ENCODE measurements around the gene ARPP21.
A peak's percentile ranks its signal among the peaks of the same experiment; 100 is the strongest.
"Not testable (repeated sequence)": the region's sequence is repeated elsewhere in the genome, so short reads cannot be mapped to it uniquely, and the experiment has no call there.

Gene ARPP21

DNA sequence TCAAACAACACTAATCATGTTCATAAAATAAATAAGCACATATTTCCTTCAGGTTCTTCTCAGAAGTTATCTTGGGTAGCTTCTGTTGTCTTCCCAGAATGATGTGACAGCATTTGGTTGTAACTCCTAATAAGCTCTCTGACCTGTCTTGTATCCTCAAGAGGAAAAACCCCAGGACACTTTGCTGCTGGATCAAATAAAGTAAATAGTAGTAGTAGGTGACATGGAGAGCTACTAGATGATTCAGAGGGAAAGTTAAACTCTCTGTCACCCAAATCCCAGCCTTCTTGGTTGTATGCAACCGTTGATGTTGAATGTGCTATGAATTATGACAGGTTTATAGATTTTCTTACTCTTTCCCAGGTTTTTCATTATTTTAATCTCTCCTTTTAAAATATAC, 143.0 kb downstream of the ARPP21 start:
- no peak for DNase-seq

DNA sequence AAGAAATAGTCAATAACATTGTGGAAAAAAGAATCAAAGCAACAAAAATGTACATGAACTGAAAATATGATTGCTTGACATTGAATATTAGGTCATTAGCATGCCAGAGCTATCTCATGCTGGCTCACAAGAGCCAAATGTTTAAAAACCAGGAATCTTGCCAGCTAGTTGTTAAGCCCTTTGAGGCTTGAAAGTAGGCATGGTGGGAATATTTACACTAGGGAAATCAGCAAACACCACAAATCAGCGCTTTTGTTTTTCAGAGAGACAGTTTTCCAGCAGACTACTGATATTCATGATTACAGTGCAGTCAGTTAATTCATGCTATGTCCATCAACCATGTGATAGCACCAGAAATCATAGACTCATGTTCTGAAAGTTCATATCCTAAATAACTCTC, 144.8 kb downstream of the ARPP21 start:
- DNase-seq: no peak

DNA sequence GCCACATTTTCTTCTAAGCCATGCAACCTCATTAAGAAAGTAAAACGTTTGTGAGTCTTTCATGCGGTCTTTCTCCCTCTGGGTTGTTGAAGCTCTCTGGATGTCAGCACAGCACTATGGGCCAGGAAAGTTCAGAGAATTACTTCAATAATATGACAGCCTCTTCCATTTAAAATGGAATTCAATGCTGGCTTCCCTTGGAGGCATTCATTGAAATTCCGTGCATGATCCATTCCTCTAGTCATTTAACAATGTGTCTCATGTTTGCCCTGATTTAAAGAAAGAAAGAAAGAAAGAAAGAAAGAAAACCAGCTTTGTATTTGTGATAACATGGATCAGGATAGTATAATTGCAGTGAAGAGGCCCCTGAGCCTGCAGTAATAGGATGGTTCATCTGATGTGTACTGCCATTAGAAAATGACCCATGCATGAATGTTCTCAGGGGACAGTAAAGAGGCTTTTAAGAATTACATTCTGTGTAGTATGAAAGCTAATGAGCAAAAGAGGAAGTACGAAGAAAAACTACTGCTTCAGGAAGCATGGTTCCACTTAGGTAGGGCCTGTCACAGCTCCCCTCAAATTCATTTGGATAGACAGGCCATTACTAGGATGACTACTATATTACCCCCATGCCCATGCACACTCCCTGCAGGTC, 146.0 kb downstream of the ARPP21 start:
- no peak for DNase-seq

DNA sequence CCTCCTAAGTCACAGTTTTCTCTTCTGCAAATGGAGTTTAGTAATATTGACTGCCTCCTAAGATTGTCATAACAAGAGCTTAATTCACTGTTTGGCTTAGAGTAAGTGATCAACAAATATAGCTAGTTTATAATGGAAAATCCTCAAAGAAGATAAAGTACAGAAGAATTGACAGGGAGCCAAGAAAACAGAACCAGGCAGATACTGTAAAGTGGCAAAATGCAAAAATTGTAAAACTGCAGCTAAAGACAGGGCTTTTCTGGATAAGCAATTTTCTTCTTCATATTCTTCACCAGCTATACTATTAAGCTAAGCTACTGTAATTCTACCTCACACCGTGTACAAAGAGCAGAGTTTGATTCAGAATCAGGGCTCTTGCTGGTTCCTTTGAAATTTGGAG, 148.6 kb downstream of the ARPP21 start:
- DNase-seq: no peak

DNA sequence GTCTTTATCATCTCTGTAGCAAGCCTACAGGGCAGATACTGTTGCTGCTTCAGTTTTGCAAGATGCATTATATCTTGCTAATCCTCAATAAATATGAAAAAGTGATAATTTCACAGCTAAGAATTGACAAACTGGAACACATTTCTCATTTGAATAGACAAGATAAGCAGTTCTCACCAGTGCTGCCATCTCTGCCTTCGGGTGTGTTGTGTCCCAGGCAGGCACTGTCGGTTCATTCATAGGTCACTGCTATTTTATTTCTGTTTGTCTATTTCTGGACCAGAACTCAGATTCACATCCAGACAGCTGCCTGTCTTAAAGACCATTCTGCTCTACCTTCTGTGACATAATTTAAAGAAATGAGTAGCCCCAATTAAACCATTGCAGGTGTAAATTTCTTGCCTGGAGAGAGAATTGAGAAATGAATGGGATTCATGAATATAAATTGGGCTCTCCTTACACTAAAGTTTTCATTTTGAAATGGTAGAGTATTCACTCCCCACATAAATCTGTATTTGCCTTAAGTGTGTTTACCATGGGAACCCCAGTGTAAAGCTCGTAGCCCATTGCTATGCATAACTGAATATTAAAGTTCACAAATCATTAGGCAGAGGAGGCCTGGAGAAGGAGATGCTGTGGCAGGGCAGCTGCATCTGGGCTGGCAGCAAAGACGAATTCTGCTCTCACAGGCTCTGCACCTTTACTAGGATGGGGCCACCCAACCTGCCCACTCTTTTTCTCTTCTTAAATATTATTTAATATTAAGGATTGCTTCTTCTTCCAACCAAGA, 149.9 kb downstream of the ARPP21 start:
- no peak for DNase-seq

DNA sequence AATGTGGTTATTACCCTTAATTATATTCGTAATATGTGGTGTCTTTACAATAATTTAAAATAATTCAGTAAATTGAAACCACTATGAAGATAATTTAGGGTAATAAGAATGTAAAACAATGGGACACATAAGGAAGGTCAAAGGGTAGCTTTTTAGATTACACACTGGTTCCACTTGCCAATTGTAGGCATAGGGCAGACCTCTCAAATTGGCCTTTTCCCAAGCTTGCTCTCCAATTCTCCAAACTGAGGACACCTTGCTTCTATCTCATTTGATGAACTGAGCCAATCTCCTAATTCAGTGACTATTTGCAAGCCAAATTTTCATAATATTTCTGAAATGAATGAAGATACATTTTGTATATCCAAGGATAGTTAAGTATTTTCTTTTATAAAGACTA, 151.4 kb downstream of the ARPP21 start:
- DNase-seq: no peak

DNA sequence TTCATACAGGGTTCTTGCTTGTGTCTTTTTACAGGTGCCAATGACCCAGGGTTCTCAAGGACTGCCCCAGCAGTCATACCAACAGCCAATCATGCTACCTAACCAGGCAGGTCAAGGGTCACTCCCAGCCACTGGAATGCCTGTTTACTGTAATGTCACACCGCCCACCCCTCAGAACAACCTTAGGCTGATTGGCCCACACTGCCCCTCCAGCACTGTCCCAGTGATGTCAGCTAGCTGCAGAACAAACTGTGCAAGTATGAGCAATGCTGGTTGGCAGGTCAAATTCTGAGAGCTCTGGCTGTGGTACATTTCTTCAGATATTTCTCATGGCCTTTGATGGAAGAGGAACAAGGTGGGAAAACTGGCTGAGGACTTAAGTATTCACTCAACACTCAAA, 154.3 kb downstream of the ARPP21 start:
- DNase-seq: no peak

DNA sequence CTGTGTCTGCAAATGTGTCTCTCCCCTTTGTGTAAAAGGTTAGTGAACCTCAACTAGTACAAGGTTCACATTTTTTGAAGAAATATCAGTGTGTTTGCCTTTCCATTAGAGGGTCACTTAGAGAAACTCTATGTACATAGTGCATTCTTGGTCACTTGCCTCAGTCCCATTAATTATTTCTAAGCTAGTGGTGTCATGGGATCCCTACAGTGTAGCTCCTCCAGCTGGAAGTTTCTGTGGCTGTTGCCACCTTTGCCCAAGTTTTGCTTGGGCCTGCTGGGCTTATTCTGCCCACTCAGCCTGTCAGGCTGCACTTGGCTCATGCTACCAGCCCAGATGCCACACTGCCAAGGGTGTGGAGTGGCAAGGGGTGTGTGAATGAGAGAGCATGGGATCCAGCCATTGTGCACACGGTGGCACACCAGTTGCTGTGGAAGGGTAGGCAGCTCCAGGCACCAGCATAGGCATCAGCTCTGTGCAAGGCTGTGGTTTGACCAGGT, 161.7 kb downstream of the ARPP21 start:
- DNase-seq: no peak

DNA sequence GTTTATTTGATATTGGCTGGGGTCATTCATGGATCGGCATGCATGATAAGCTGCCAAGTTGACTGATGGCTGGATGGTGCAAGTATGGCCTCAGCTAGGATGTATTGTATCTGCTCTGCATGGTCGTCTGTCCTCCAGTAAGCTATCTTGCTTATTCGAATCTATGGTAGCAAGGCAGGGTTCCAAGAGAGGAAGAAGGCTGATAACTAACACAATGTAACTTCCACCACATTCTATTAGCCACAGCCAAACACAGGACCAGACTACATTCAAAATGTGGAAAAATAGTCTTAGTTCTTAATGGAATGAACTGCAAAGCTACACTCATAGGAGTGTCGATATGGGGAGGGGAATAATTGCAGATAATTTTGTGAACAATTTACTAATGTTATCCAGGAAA, 175.2 kb downstream of the ARPP21 start:
- DNase-seq: no peak

DNA sequence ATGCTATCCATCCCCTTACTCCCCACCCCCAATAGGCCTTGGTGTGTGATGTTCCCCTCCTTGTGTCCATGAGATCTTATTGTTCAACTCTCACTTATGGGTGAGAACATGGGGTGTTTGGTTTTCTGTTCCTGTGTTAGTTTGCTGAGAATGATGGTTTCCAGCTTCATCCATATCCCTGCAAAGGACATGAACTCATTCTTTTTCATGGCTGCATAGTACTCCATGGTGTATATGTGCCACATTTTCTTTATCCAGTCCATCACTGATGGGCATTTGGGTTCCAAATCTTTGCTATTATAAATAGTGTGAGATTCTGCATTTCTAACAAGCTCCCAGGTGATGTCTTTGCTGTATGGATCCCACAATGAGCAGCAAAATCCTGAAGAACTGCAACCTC, 176.5 kb downstream of the ARPP21 start:
- DNase-seq: not testable (repeated sequence)

DNA sequence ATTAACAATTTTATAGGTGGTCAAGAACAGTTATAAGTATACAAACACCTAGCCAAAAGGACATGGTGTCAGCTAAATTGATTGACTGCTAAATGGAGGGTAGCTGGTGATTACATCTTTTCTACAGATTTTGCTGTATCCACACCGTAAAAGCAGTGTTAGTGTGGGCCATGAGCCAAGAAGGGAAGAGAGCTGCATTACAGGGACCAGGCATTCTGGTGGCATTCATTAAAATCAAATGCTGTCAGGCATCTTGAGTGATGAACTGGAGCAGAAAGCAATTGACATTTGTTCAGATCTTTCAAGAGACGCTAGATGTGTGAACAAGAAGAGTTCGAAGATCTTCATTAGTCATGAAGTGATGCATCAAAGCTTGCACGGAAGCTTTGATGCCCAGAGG, 177.9 kb downstream of the ARPP21 start:
- DNase-seq: no peak

DNA sequence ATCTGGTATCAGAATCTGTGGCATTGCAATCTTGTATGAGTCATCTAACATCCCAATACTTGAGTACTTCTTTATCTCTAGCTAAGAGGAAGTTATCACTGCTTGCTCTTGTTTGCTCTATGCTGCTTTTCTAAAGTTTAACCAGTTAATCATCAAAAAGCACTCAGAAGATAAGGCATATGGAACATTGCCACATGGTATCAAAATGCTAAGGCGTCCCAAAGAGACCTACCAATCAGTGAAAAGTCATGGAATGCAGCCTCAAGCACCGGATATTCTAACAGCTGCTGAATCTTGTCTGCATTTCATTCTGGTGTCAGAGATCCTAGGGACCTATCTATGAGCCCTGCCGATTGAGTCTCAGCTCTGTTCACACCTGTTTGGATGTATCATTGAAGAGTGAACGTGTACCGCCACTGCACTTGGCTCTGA, 192.8 kb downstream of the ARPP21 start:
- DNase-seq: peak; percentile 0

Measured in fibroblast of skin of scalp (primary cell).